ENCODE data around the gene NKPD1.

DNA sequence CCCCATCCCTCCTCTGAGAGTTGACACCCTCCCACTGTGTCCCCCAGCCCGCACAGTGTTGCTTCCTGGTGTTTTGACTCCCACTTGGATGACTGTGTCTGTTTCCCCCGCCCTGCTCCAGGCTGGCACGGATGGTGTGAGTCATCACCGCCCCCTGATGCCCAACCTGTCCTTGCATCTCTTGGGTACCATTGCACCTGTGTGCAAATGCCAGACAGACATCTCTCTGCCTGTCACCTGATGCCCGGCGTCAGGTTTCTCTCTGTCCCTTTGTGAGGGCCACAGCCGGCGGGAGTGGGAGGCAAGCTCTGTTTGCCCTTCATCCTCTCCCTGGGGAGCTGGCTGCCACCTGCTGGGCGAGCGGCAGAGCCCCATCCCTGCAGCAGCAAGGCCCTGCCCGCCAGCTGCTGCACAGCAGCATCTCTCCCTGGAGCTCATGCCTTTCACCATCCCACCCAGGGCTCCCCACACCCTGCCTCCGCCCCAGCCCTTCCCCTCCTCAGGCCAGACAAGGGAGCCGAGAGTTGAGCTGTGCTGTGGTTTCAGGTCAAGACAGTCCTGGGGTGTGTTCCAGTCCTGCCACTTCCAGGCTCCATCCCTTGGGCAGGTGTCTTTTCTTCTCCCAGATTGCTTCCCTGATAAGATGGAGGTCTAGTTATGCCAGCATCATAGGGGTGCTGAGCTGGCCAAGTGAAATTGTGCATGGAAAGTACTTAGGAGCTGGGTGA, 29.7 kb downstream of the NKPD1 start:
- no peak for TF ChIP-seq EZH2 (IDR thresholded peaks at IDR 0.05; ENCODE audit: borderline replicate concordance, insufficient read depth, low read depth, low read length, poor library complexity, severe bottlenecking)
- TF ChIP-seq, protein P1, sequence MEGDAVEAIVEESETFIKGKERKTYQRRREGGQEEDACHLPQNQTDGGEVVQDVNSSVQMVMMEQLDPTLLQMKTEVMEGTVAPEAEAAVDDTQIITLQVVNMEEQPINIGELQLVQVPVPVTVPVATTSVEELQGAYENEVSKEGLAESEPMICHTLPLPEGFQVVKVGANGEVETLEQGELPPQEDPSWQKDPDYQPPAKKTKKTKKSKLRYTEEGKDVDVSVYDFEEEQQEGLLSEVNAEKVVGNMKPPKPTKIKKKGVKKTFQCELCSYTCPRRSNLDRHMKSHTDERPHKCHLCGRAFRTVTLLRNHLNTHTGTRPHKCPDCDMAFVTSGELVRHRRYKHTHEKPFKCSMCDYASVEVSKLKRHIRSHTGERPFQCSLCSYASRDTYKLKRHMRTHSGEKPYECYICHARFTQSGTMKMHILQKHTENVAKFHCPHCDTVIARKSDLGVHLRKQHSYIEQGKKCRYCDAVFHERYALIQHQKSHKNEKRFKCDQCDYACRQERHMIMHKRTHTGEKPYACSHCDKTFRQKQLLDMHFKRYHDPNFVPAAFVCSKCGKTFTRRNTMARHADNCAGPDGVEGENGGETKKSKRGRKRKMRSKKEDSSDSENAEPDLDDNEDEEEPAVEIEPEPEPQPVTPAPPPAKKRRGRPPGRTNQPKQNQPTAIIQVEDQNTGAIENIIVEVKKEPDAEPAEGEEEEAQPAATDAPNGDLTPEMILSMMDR (IDR thresholded peaks at IDR 0.05) = no peak

All from B cell (primary cell).